ENCODE results near the gene VAMP2.

DNA sequence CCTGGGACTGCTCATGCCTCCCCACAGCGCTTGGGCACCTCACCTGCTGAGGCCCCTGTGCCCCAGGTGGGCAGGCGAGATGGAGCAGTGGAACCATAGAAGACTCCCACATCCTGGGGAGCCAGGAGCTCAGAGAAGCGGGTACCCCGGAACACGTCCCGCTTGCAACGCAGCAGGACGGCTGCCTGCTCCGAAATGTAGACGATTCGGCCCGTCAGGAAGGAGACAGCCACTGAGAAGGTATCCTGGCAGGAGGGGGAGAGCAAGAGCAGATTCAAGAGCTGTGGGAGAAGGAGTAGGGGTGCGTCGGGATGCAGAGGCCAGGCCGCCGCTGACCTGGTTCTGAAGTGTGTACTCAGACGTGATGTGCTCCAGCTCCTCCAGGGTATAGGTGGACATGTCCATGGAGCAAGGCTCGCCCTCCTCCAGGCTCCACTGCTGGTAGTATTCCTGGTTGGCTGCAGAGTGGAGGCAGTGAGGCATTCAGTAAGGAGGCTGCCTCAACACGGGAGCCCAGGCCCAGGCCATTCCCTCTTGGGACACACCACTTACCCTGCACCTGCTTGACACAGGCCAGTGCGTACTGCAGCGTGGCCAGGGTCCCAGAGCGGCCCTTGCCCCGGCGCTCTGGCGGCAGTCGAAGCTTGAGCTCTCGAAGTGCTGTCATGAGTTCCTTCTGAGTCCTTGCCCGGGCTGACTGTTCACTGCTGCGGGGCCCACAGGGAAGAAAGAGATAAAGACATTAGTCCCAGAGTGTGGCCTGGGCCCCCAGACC, 13.1 kb downstream of the VAMP2 start:
- TF ChIP-seq, protein P1, sequence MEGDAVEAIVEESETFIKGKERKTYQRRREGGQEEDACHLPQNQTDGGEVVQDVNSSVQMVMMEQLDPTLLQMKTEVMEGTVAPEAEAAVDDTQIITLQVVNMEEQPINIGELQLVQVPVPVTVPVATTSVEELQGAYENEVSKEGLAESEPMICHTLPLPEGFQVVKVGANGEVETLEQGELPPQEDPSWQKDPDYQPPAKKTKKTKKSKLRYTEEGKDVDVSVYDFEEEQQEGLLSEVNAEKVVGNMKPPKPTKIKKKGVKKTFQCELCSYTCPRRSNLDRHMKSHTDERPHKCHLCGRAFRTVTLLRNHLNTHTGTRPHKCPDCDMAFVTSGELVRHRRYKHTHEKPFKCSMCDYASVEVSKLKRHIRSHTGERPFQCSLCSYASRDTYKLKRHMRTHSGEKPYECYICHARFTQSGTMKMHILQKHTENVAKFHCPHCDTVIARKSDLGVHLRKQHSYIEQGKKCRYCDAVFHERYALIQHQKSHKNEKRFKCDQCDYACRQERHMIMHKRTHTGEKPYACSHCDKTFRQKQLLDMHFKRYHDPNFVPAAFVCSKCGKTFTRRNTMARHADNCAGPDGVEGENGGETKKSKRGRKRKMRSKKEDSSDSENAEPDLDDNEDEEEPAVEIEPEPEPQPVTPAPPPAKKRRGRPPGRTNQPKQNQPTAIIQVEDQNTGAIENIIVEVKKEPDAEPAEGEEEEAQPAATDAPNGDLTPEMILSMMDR (IDR thresholded peaks at IDR 0.05): no peak
- no peak for TF ChIP-seq POLR2A (IDR thresholded peaks at IDR 0.05)
